EL (cell line): ENCODE measurements around the gene ADAMTSL3.

Source experiments
- DNase-seq: peaks from one replicate; pipeline ENCODE4 v3.0.0-alpha.2; 2016

Gene ADAMTSL3

GRCh38 chr15:83889995-83890394 is 236.1 kb downstream of the ADAMTSL3 start:
- no peak for DNase-seq

- DNase-seq = no peak
Observed at GRCh38 chr15:83890587-83890986, 236.7 kb downstream of the ADAMTSL3 start.

GRCh38 chr15:83892498-83892897 is 238.6 kb downstream of the ADAMTSL3 start:
- no peak for DNase-seq

- DNase-seq = no peak
Observed at GRCh38 chr15:83893308-83893707, 239.4 kb downstream of the ADAMTSL3 start.

GRCh38 chr15:83897037-83897436 is 243.1 kb downstream of the ADAMTSL3 start:
- no peak for DNase-seq

- DNase-seq = no peak
Observed at GRCh38 chr15:83898361-83898760, 244.4 kb downstream of the ADAMTSL3 start.

- no peak for DNase-seq
Observed at GRCh38 chr15:83899670-83900069, 245.7 kb downstream of the ADAMTSL3 start.

- DNase-seq = peak; percentile 4
Observed at GRCh38 chr15:83904107-83905040, 250.5 kb downstream of the ADAMTSL3 start.

GRCh38 chr15:83905556-83906273 is 251.8 kb downstream of the ADAMTSL3 start:
- no peak for DNase-seq

- no peak for DNase-seq
Observed at GRCh38 chr15:83911345-83911744, 257.4 kb downstream of the ADAMTSL3 start.

- DNase-seq = no peak
Observed at GRCh38 chr15:83912343-83912742, 258.4 kb downstream of the ADAMTSL3 start.

- no peak for DNase-seq
Observed at GRCh38 chr15:83913034-83913632, 259.2 kb downstream of the ADAMTSL3 start.

GRCh38 chr15:83914906-83915305 is 261.0 kb downstream of the ADAMTSL3 start:
- no peak for DNase-seq

GRCh38 chr15:83917432-83917831 is 263.5 kb downstream of the ADAMTSL3 start:
- no peak for DNase-seq

- DNase-seq = no peak
Observed at GRCh38 chr15:83918011-83918410, 264.1 kb downstream of the ADAMTSL3 start.

- no peak for DNase-seq
Observed at GRCh38 chr15:83919319-83919830, 265.5 kb downstream of the ADAMTSL3 start.

GRCh38 chr15:83919978-83920510 is 266.1 kb downstream of the ADAMTSL3 start:
- no peak for DNase-seq

- no peak for DNase-seq
Observed at GRCh38 chr15:83922649-83923294, 268.8 kb downstream of the ADAMTSL3 start.

- no peak for DNase-seq
Observed at GRCh38 chr15:83926116-83926515, 272.2 kb downstream of the ADAMTSL3 start.

- DNase-seq = no peak
Observed at GRCh38 chr15:83927704-83928391, 273.9 kb downstream of the ADAMTSL3 start.

- DNase-seq = no peak
Observed at GRCh38 chr15:83928392-83928734, 274.4 kb downstream of the ADAMTSL3 start.

- DNase-seq = no peak
Observed at GRCh38 chr15:83928878-83929418, 275.0 kb downstream of the ADAMTSL3 start.
